ENCODE data around the gene SCN5A.

Gene SCN5A

GRCh38 chr3:38586546-38587520 lies 62.7 kb downstream of the SCN5A start:
- H3K4me1 ChIP-seq (ENCODE audit: control insufficient read depth, insufficient read depth, low read depth, low read length) = no peaks in the 10 kb centered on the region
- no peak overlapping the region for H3K18ac ChIP-seq (ENCODE audit: low read depth in 1 of 2, low read length in 2 of 2)

GRCh38 chr3:38585791-38586420 lies 63.6 kb downstream of the SCN5A start:
- H4K8ac ChIP-seq (ENCODE audit: low read length) = no peak overlapping the region

More at GRCh38 chr3:38586546-38587520, 62.7 kb downstream of the SCN5A start:
- no peak overlapping the region for H3K4me2 ChIP-seq (ENCODE audit: low read length, poor library complexity, severe bottlenecking)
- H2BK12ac ChIP-seq (ENCODE audit: low read length in 2 of 2) = no peak overlapping the region
- H4K8ac ChIP-seq (ENCODE audit: low read length) = no peak overlapping the region
- H3K14ac ChIP-seq (ENCODE audit: low read length in 2 of 2) = no peak overlapping the region
- H3K4ac ChIP-seq (ENCODE audit: low read depth in 1 of 2, low read length in 2 of 2) = no peak overlapping the region
- no peaks in the 10 kb centered on the region for H3K9me3 ChIP-seq (ENCODE audit: control insufficient read depth, low read length)
- no peak overlapping the region for H3K23ac ChIP-seq (ENCODE audit: low read length in 2 of 2)
- H2BK5ac ChIP-seq (ENCODE audit: low read depth, low read length, poor library complexity, severe bottlenecking) = no peak overlapping the region
- WGBS = 84% methylated on average over 14 of the region's 14 CpGs
- no peak overlapping the region for H4K91ac ChIP-seq (ENCODE audit: low read length)
- H3K79me1 ChIP-seq (replicated peaks; ENCODE audit: low read length, poor library complexity, severe bottlenecking) = no peaks in the 10 kb centered on the region
- no peak for DNase-seq
- no peak overlapping the region for H2AK5ac ChIP-seq (ENCODE audit: low read length, severe bottlenecking)
- no peak overlapping the region for H2BK15ac ChIP-seq (ENCODE audit: low read depth, poor library complexity, severe bottlenecking)
- no peak overlapping the region for H3K9ac ChIP-seq (ENCODE audit: low read length)
- H3K4me3 ChIP-seq (ENCODE audit: insufficient read depth in 1 of 2, low read depth in 1 of 2, low read length in 2 of 2) = no peak overlapping the region
- H2BK120ac ChIP-seq (ENCODE audit: low read depth, low read length) = no peak overlapping the region
- H3K36me3 ChIP-seq (ENCODE audit: control insufficient read depth in 1 of 2, insufficient read depth in 2 of 2, low read depth in 1 of 2, low read length in 2 of 2) = no peaks in the 10 kb centered on the region
- peaks cover 0 to 21% of the 10 kb centered on the region in 2 experiments for H3K27me3 ChIP-seq (ENCODE audit: control insufficient read depth in 1 of 2, insufficient read depth in 1 of 2, low read length in 2 of 2)
- H3K27ac ChIP-seq (ENCODE audit: low read length, poor library complexity, severe bottlenecking) = no peak overlapping the region
- no peak overlapping the region for H2AFZ ChIP-seq (ENCODE audit: low read depth, low read length)

DNA sequence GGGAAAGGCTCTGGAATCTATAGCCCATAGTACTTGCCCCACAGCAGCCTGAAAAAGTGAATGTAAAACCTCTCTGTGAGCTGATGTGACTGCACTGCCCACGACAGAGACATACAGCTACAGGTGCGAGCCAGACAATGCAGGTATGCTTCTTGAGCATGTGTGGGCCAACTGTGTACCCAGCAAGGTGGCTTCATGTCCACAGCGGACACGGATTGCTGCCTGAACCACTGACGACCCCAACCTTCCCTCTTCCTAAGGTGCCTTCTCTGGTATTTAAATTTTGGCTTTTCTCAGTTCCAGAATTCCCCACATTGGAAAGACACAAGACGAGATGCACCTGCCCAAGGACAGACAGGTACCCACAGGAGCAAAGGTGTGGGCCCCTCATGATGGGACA lies 65.8 kb downstream of the SCN5A start:
- Histone ChIP-seq H3K18ac (ENCODE audit: low read depth in 1 of 2, low read length in 2 of 2) (no peak overlapping the region), H2AFZ (ENCODE audit: low read depth, low read length) (no peak overlapping the region), H3K9me3 (ENCODE audit: control insufficient read depth, low read length) (no peaks in the 10 kb centered on the region), H2AK5ac (ENCODE audit: low read length, severe bottlenecking) (no peak overlapping the region), H2BK15ac (ENCODE audit: low read depth, poor library complexity, severe bottlenecking) (no peak overlapping the region), H4K91ac (ENCODE audit: low read length) (no peak overlapping the region), H3K36me3 (ENCODE audit: control insufficient read depth in 1 of 2, insufficient read depth in 2 of 2, low read depth in 1 of 2, low read length in 2 of 2) (no peaks in the 10 kb centered on the region), H2BK5ac (ENCODE audit: low read depth, low read length, poor library complexity, severe bottlenecking) (no peak overlapping the region), H3K4ac (ENCODE audit: low read depth in 1 of 2, low read length in 2 of 2) (no peak overlapping the region), H3K23ac (ENCODE audit: low read length in 2 of 2) (no peak overlapping the region), H3K4me3 (ENCODE audit: insufficient read depth in 1 of 2, low read depth in 1 of 2, low read length in 2 of 2) (no peak overlapping the region), H3K27me3 (ENCODE audit: control insufficient read depth in 1 of 2, insufficient read depth in 1 of 2, low read length in 2 of 2) (peaks cover 0 to 13% of the 10 kb centered on the region in 2 experiments), H3K4me1 (ENCODE audit: control insufficient read depth, insufficient read depth, low read depth, low read length) (peaks cover 14% of the 10 kb centered on the region), H3K27ac (ENCODE audit: low read length, poor library complexity, severe bottlenecking) (no peak overlapping the region), H3K4me2 (ENCODE audit: low read length, poor library complexity, severe bottlenecking) (no peak overlapping the region), H3K79me1 (replicated peaks; ENCODE audit: low read length, poor library complexity, severe bottlenecking) (no peaks in the 10 kb centered on the region), H3K14ac (ENCODE audit: low read length in 2 of 2) (no peak overlapping the region), H2BK120ac (ENCODE audit: low read depth, low read length) (no peak overlapping the region), H2BK12ac (ENCODE audit: low read length in 2 of 2) (no peak overlapping the region), H4K8ac (ENCODE audit: low read length) (no peak overlapping the region), H3K9ac (ENCODE audit: low read length) (no peak overlapping the region)
- 82% methylated on average over 6 of the region's 6 CpGs for WGBS
- no peak for DNase-seq

More at GRCh38 chr3:38585791-38586420, 63.6 kb downstream of the SCN5A start:
- Histone ChIP-seq H3K4ac (ENCODE audit: low read depth in 1 of 2, low read length in 2 of 2) (no peak overlapping the region), H3K36me3 (ENCODE audit: control insufficient read depth in 1 of 2, insufficient read depth in 2 of 2, low read depth in 1 of 2, low read length in 2 of 2) (no peaks in the 10 kb centered on the region), H3K4me2 (ENCODE audit: low read length, poor library complexity, severe bottlenecking) (no peak overlapping the region), H2BK5ac (ENCODE audit: low read depth, low read length, poor library complexity, severe bottlenecking) (no peak overlapping the region), H3K14ac (ENCODE audit: low read length in 2 of 2) (no peak overlapping the region), H4K91ac (ENCODE audit: low read length) (no peak overlapping the region), H3K23ac (ENCODE audit: low read length in 2 of 2) (no peak overlapping the region), H2BK12ac (ENCODE audit: low read length in 2 of 2) (no peak overlapping the region), H2AK5ac (ENCODE audit: low read length, severe bottlenecking) (no peak overlapping the region), H3K27me3 (ENCODE audit: control insufficient read depth in 1 of 2, insufficient read depth in 1 of 2, low read length in 2 of 2) (peaks cover 0 to 21% of the 10 kb centered on the region in 2 experiments), H3K79me1 (replicated peaks; ENCODE audit: low read length, poor library complexity, severe bottlenecking) (no peaks in the 10 kb centered on the region), H3K18ac (ENCODE audit: low read depth in 1 of 2, low read length in 2 of 2) (no peak overlapping the region), H2AFZ (ENCODE audit: low read depth, low read length) (no peak overlapping the region), H3K9me3 (ENCODE audit: control insufficient read depth, low read length) (no peaks in the 10 kb centered on the region), H2BK15ac (ENCODE audit: low read depth, poor library complexity, severe bottlenecking) (no peak overlapping the region), H3K4me1 (ENCODE audit: control insufficient read depth, insufficient read depth, low read depth, low read length) (no peaks in the 10 kb centered on the region), H2BK120ac (ENCODE audit: low read depth, low read length) (no peak overlapping the region), H3K4me3 (ENCODE audit: insufficient read depth in 1 of 2, low read depth in 1 of 2, low read length in 2 of 2) (no peak overlapping the region), H3K27ac (ENCODE audit: low read length, poor library complexity, severe bottlenecking) (no peak overlapping the region), H3K9ac (ENCODE audit: low read length) (no peak overlapping the region)
- no peak for DNase-seq
- WGBS = 93% methylated on average over 7 of the region's 8 CpGs

GRCh38 chr3:38582941-38583645 lies 66.4 kb downstream of the SCN5A start:
- 90% methylated on average over 8 of the region's 8 CpGs for WGBS

More at GRCh38 chr3:38582941-38583645, 66.4 kb downstream of the SCN5A start:
- H4K91ac ChIP-seq (ENCODE audit: low read length) = no peak overlapping the region
- H3K4me1 ChIP-seq (ENCODE audit: control insufficient read depth, insufficient read depth, low read depth, low read length) = peaks cover 16% of the 10 kb centered on the region
- no peak overlapping the region for H2BK12ac ChIP-seq (ENCODE audit: low read length in 2 of 2)
- no peak overlapping the region for H2BK120ac ChIP-seq (ENCODE audit: low read depth, low read length)
- no peaks in the 10 kb centered on the region for H3K79me1 ChIP-seq (replicated peaks; ENCODE audit: low read length, poor library complexity, severe bottlenecking)
- H3K27me3 ChIP-seq (ENCODE audit: control insufficient read depth in 1 of 2, insufficient read depth in 1 of 2, low read length in 2 of 2) = peaks cover 2 to 19% of the 10 kb centered on the region in 2 experiments
- no peak overlapping the region for H2BK5ac ChIP-seq (ENCODE audit: low read depth, low read length, poor library complexity, severe bottlenecking)
- H3K18ac ChIP-seq (ENCODE audit: low read depth in 1 of 2, low read length in 2 of 2) = no peak overlapping the region
- H2AFZ ChIP-seq (ENCODE audit: low read depth, low read length) = no peak overlapping the region
- H3K36me3 ChIP-seq (ENCODE audit: control insufficient read depth in 1 of 2, insufficient read depth in 2 of 2, low read depth in 1 of 2, low read length in 2 of 2) = no peaks in the 10 kb centered on the region
- no peak overlapping the region for H3K23ac ChIP-seq (ENCODE audit: low read length in 2 of 2)
- no peaks in the 10 kb centered on the region for H3K9me3 ChIP-seq (ENCODE audit: control insufficient read depth, low read length)
- H4K8ac ChIP-seq (ENCODE audit: low read length) = no peak overlapping the region
- no peak overlapping the region for H2AK5ac ChIP-seq (ENCODE audit: low read length, severe bottlenecking)
- H3K4ac ChIP-seq (ENCODE audit: low read depth in 1 of 2, low read length in 2 of 2) = no peak overlapping the region
- no peak overlapping the region for H3K14ac ChIP-seq (ENCODE audit: low read length in 2 of 2)
- no peak for DNase-seq
- H3K4me2 ChIP-seq (ENCODE audit: low read length, poor library complexity, severe bottlenecking) = no peak overlapping the region
- no peak overlapping the region for H3K9ac ChIP-seq (ENCODE audit: low read length)
- no peak overlapping the region for H3K4me3 ChIP-seq (ENCODE audit: insufficient read depth in 1 of 2, low read depth in 1 of 2, low read length in 2 of 2)
- no peak overlapping the region for H3K27ac ChIP-seq (ENCODE audit: low read length, poor library complexity, severe bottlenecking)
- no peak overlapping the region for H2BK15ac ChIP-seq (ENCODE audit: low read depth, poor library complexity, severe bottlenecking)
